ENCODE data around the gene GRM5.

GRM5 gene

DNA sequence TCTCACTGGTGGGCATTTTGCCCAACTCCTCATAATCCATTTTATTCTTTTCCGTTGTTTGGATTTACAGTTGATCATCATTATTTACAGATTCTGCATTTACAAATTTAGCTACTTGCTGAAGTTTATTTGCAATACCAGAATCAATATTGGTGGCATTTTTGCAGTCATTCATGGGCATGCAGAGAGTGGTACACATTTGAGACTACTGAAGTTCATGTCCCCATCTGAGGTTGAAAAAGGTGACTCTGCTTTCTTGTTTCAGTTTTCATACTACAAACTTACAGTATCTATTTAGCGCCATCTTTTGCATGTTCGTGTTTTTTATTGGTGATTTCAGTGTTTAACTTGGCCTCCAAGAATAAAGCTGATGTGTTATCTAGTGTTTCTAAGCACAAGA lies 409.5 kb downstream of the GRM5 start:
- no peak overlapping the region for H4K8ac ChIP-seq (ENCODE audit: low read depth, low read length)
- no peak overlapping the region for H2BK120ac ChIP-seq (ENCODE audit: low read depth, low read length)
- no peak overlapping the region for H3K14ac ChIP-seq (ENCODE audit: low read length)
- H2BK5ac ChIP-seq (ENCODE audit: low read length): no peak overlapping the region
- H3K79me1 ChIP-seq (ENCODE audit: low read depth, low read length): no peaks in the 10 kb centered on the region
- no peak overlapping the region for H3K4ac ChIP-seq (ENCODE audit: low read length)
- H3K23ac ChIP-seq (ENCODE audit: low read depth, low read length, poor library complexity): no peak overlapping the region
- no peak for DNase-seq (ENCODE audit: low spot score)
- H3K27me3 ChIP-seq (ENCODE audit: control insufficient read depth in 3 of 3, insufficient read depth in 3 of 3, low read depth in 1 of 3, low read length in 3 of 3): no peaks in the 10 kb centered on the region
- no peaks in the 10 kb centered on the region for H3K36me3 ChIP-seq (replicated peaks in 1 of 2; ENCODE audit: control insufficient read depth in 2 of 2, insufficient read depth in 2 of 2, low read length in 2 of 2)
- no CpG with 5 or more reads among the region's 3 CpGs for WGBS, 2 donors (ENCODE audit: extremely low coverage in 2 of 2, insufficient read length in 2 of 2, insufficient replicate concordance in 1 of 2)
- H3K4me2 ChIP-seq (ENCODE audit: insufficient read depth, low read length, poor library complexity, severe bottlenecking): no peak overlapping the region
- H2AK5ac ChIP-seq (ENCODE audit: low read depth, low read length): no peak overlapping the region
- H3K18ac ChIP-seq (ENCODE audit: low read length): no peak overlapping the region
- no peak overlapping the region for H2BK15ac ChIP-seq (ENCODE audit: low read length)
- no peak overlapping the region for H2BK12ac ChIP-seq (ENCODE audit: low read length)
- H3K27ac ChIP-seq (replicated peaks; ENCODE audit: low read length): no peak overlapping the region
- H3K4me3 ChIP-seq (ENCODE audit: low read length in 2 of 2): no peak overlapping the region
- H3K4me1 ChIP-seq (ENCODE audit: control insufficient read depth in 2 of 2, insufficient read depth in 1 of 2, low read depth in 1 of 2, low read length in 2 of 2): no peaks in the 10 kb centered on the region
- H3K9me3 ChIP-seq (replicated peaks in 1 of 2; ENCODE audit: control insufficient read depth in 2 of 2, insufficient read depth in 1 of 2, low read depth in 1 of 2, low read length in 2 of 2): no peaks in the 10 kb centered on the region
- no peak overlapping the region for H2AFZ ChIP-seq (ENCODE audit: low read length)
- H3K9ac ChIP-seq (ENCODE audit: low read depth, low read length, poor library complexity): no peak overlapping the region
- H4K91ac ChIP-seq (ENCODE audit: low read depth, low read length, poor library complexity): no peak overlapping the region

DNA sequence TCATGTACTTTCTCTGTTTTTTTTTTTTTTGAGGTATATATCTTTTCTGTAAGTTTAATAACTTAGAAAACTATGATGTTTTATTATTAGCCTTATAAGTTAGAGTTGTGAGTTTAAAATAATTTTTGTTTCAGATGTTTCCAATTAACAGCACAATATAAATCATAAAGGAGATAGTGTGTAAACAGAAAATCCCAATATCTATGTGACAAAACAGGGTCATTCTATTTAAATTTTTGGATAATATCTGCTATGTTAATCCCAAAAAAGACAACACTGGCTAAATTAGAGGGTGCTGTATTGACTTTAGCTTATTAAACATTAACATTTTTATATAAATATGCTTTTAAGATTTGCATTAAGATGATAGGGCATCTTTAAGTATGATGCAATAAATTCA lies 410.1 kb downstream of the GRM5 start:
- Histone ChIP-seq H4K8ac (ENCODE audit: low read depth, low read length) (no peak overlapping the region), H3K14ac (ENCODE audit: low read length) (no peak overlapping the region), H3K9me3 (replicated peaks in 1 of 2; ENCODE audit: control insufficient read depth in 2 of 2, insufficient read depth in 1 of 2, low read depth in 1 of 2, low read length in 2 of 2) (no peaks in the 10 kb centered on the region), H2BK15ac (ENCODE audit: low read length) (no peak overlapping the region), H2BK120ac (ENCODE audit: low read depth, low read length) (no peak overlapping the region), H2BK5ac (ENCODE audit: low read length) (no peak overlapping the region), H3K27ac (replicated peaks; ENCODE audit: low read length) (no peak overlapping the region), H3K23ac (ENCODE audit: low read depth, low read length, poor library complexity) (no peak overlapping the region), H3K4me3 (ENCODE audit: low read length in 2 of 2) (no peak overlapping the region), H3K18ac (ENCODE audit: low read length) (no peak overlapping the region), H3K4me2 (ENCODE audit: insufficient read depth, low read length, poor library complexity, severe bottlenecking) (no peak overlapping the region), H4K91ac (ENCODE audit: low read depth, low read length, poor library complexity) (no peak overlapping the region), H3K27me3 (ENCODE audit: control insufficient read depth in 3 of 3, insufficient read depth in 3 of 3, low read depth in 1 of 3, low read length in 3 of 3) (no peaks in the 10 kb centered on the region), H3K4ac (ENCODE audit: low read length) (no peak overlapping the region), H2BK12ac (ENCODE audit: low read length) (no peak overlapping the region), H3K4me1 (ENCODE audit: control insufficient read depth in 2 of 2, insufficient read depth in 1 of 2, low read depth in 1 of 2, low read length in 2 of 2) (no peaks in the 10 kb centered on the region), H2AFZ (ENCODE audit: low read length) (no peak overlapping the region), H3K9ac (ENCODE audit: low read depth, low read length, poor library complexity) (no peak overlapping the region), H2AK5ac (ENCODE audit: low read depth, low read length) (no peak overlapping the region), H3K36me3 (replicated peaks in 1 of 2; ENCODE audit: control insufficient read depth in 2 of 2, insufficient read depth in 2 of 2, low read length in 2 of 2) (no peaks in the 10 kb centered on the region), H3K79me1 (ENCODE audit: low read depth, low read length) (no peaks in the 10 kb centered on the region)
- no peak for DNase-seq (ENCODE audit: low spot score)

DNA sequence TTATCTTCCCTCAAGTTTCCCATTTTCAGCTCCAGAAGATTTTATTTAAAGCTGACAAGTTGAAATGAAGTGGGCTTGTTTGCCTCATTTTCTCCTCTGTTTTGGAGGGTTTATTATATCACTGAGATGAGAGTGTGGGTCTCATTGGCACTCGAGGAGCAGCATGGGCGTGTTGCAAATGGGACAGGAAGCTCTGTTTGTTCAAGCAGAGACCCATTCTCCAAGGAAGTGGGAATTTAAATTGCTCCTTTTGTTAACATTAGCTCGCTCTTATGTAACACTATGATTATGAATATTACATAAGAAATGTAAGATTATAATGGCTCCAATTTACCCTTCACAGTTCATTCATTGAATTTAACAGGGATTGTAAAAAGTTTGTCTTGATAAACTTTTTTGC lies 410.6 kb downstream of the GRM5 start:
- no peak overlapping the region for H2BK15ac ChIP-seq (ENCODE audit: low read length)
- no peak overlapping the region for H3K4me2 ChIP-seq (ENCODE audit: insufficient read depth, low read length, poor library complexity, severe bottlenecking)
- no peak overlapping the region for H2AFZ ChIP-seq (ENCODE audit: low read length)
- no peak overlapping the region for H3K4me3 ChIP-seq (ENCODE audit: low read length in 2 of 2)
- H2BK120ac ChIP-seq (ENCODE audit: low read depth, low read length): no peak overlapping the region
- no peaks in the 10 kb centered on the region for H3K27me3 ChIP-seq (ENCODE audit: control insufficient read depth in 3 of 3, insufficient read depth in 3 of 3, low read depth in 1 of 3, low read length in 3 of 3)
- no peak overlapping the region for H4K8ac ChIP-seq (ENCODE audit: low read depth, low read length)
- WGBS, 2 donors (ENCODE audit: extremely low coverage in 2 of 2, insufficient read length in 2 of 2, insufficient replicate concordance in 1 of 2): no CpG with 5 or more reads among the region's 3 CpGs
- no peak overlapping the region for H3K27ac ChIP-seq (replicated peaks; ENCODE audit: low read length)
- H3K79me1 ChIP-seq (ENCODE audit: low read depth, low read length): no peaks in the 10 kb centered on the region
- no peak overlapping the region for H3K18ac ChIP-seq (ENCODE audit: low read length)
- no peaks in the 10 kb centered on the region for H3K36me3 ChIP-seq (replicated peaks in 1 of 2; ENCODE audit: control insufficient read depth in 2 of 2, insufficient read depth in 2 of 2, low read length in 2 of 2)
- no peak overlapping the region for H2BK5ac ChIP-seq (ENCODE audit: low read length)
- no peak overlapping the region for H3K23ac ChIP-seq (ENCODE audit: low read depth, low read length, poor library complexity)
- no peak overlapping the region for H4K91ac ChIP-seq (ENCODE audit: low read depth, low read length, poor library complexity)
- H3K9ac ChIP-seq (ENCODE audit: low read depth, low read length, poor library complexity): no peak overlapping the region
- no peak overlapping the region for H2AK5ac ChIP-seq (ENCODE audit: low read depth, low read length)
- H3K14ac ChIP-seq (ENCODE audit: low read length): no peak overlapping the region
- no peak overlapping the region for H2BK12ac ChIP-seq (ENCODE audit: low read length)
- no peaks in the 10 kb centered on the region for H3K4me1 ChIP-seq (ENCODE audit: control insufficient read depth in 2 of 2, insufficient read depth in 1 of 2, low read depth in 1 of 2, low read length in 2 of 2)
- no peak for DNase-seq (ENCODE audit: low spot score)
- H3K4ac ChIP-seq (ENCODE audit: low read length): no peak overlapping the region
- H3K9me3 ChIP-seq (replicated peaks in 1 of 2; ENCODE audit: control insufficient read depth in 2 of 2, insufficient read depth in 1 of 2, low read depth in 1 of 2, low read length in 2 of 2): no peaks in the 10 kb centered on the region

DNA sequence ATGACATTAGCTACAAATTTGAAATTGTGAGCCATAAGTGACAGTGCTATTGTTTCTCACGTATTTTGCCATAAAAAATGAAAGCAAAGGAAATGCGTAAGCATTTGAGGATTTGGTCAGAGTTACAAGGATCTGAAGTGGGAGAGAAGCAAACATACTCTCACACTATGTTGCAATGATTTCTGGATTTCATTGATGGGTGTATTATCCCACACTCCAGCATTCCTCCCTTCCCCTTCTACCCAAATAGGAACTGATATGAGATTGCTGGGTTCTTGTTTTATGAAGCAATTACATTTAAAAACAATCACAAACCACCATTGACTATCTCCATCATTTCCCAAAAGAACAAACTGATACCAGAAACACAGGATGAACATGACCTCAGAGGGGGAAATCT lies 414.2 kb downstream of the GRM5 start:
- no peak overlapping the region for H3K4ac ChIP-seq (ENCODE audit: low read length)

More for the DNA sequence above, 414.2 kb downstream of the GRM5 start:
- H3K9me3 ChIP-seq (replicated peaks in 1 of 2; ENCODE audit: control insufficient read depth in 2 of 2, insufficient read depth in 1 of 2, low read depth in 1 of 2, low read length in 2 of 2): no peaks in the 10 kb centered on the region
- no peak overlapping the region for H4K8ac ChIP-seq (ENCODE audit: low read depth, low read length)
- H3K23ac ChIP-seq (ENCODE audit: low read depth, low read length, poor library complexity): no peak overlapping the region
- no peak overlapping the region for H3K9ac ChIP-seq (ENCODE audit: low read depth, low read length, poor library complexity)
- no peak overlapping the region for H3K14ac ChIP-seq (ENCODE audit: low read length)
- no CpG with 5 or more reads among the region's 2 CpGs for WGBS, 2 donors (ENCODE audit: extremely low coverage in 2 of 2, insufficient read length in 2 of 2, insufficient replicate concordance in 1 of 2)
- no peak overlapping the region for H3K4me2 ChIP-seq (ENCODE audit: insufficient read depth, low read length, poor library complexity, severe bottlenecking)
- no peak overlapping the region for H3K27ac ChIP-seq (replicated peaks; ENCODE audit: low read length)
- no peak overlapping the region for H2BK5ac ChIP-seq (ENCODE audit: low read length)
- H2BK15ac ChIP-seq (ENCODE audit: low read length): no peak overlapping the region
- H2AK5ac ChIP-seq (ENCODE audit: low read depth, low read length): no peak overlapping the region
- no peaks in the 10 kb centered on the region for H3K27me3 ChIP-seq (ENCODE audit: control insufficient read depth in 3 of 3, insufficient read depth in 3 of 3, low read depth in 1 of 3, low read length in 3 of 3)
- H3K4me1 ChIP-seq (ENCODE audit: control insufficient read depth in 2 of 2, insufficient read depth in 1 of 2, low read depth in 1 of 2, low read length in 2 of 2): no peaks in the 10 kb centered on the region
- DNase-seq (ENCODE audit: low spot score): no peak
- H3K36me3 ChIP-seq (replicated peaks in 1 of 2; ENCODE audit: control insufficient read depth in 2 of 2, insufficient read depth in 2 of 2, low read length in 2 of 2): no peaks in the 10 kb centered on the region
- H3K79me1 ChIP-seq (ENCODE audit: low read depth, low read length): no peaks in the 10 kb centered on the region
- H3K18ac ChIP-seq (ENCODE audit: low read length): no peak overlapping the region
- no peak overlapping the region for H4K91ac ChIP-seq (ENCODE audit: low read depth, low read length, poor library complexity)
- no peak overlapping the region for H2AFZ ChIP-seq (ENCODE audit: low read length)
- H2BK120ac ChIP-seq (ENCODE audit: low read depth, low read length): no peak overlapping the region
- no peak overlapping the region for H2BK12ac ChIP-seq (ENCODE audit: low read length)
- no peak overlapping the region for H3K4me3 ChIP-seq (ENCODE audit: low read length in 2 of 2)

All from neuronal stem cell (in vitro differentiated cells).